ENCODE measurements around the gene ANXA2R.
A peak's percentile ranks its signal among the peaks of the same experiment; 100 is the strongest.
"Not testable (repeated sequence)": the region's sequence is repeated elsewhere in the genome, so short reads cannot be mapped to it uniquely, and the experiment has no call there.

ANXA2R gene

GRCh38 chr5:43036409-43036808 is 3.7 kb downstream of the ANXA2R start:
- H3K36me3 Mint-ChIP-seq (ENCODE audit: low read depth), result no peaks in the 10 kb centered on the region
- no peak for TF ChIP-seq CTCF (IDR thresholded peaks at IDR 0.05)
- no peak overlapping the region for H3K4me3 Mint-ChIP-seq
- H3K9me3 Mint-ChIP-seq, result peaks cover 8% of the 10 kb centered on the region
- DNase-seq, result no peak
- H3K27me3 Mint-ChIP-seq (ENCODE audit: low read depth, poor library complexity), result peaks cover 90% of the 10 kb centered on the region
- peaks cover 38% of the 10 kb centered on the region for H3K4me1 Mint-ChIP-seq
- H3K27ac Mint-ChIP-seq, result no peak overlapping the region

GRCh38 chr5:43034591-43034968 is 5.5 kb downstream of the ANXA2R start:
- peak overlapping the region; percentile 44 for H3K4me3 Mint-ChIP-seq
- peaks cover 8% of the 10 kb centered on the region for H3K9me3 Mint-ChIP-seq
- H3K36me3 Mint-ChIP-seq (ENCODE audit: low read depth), result no peaks in the 10 kb centered on the region
- no peak overlapping the region for H3K27ac Mint-ChIP-seq
- TF ChIP-seq CTCF (IDR thresholded peaks at IDR 0.05), result no peak
- H3K4me1 Mint-ChIP-seq, result peaks cover 21% of the 10 kb centered on the region
- DNase-seq, result no peak
- peaks cover 84% of the 10 kb centered on the region for H3K27me3 Mint-ChIP-seq (ENCODE audit: low read depth, poor library complexity)

GRCh38 chr5:43033841-43034590 is 6.1 kb downstream of the ANXA2R start:
- Mint-ChIP-seq H3K4me3 (peak overlapping the region; percentile 44), H3K36me3 (ENCODE audit: low read depth) (no peaks in the 10 kb centered on the region), H3K4me1 (peaks cover 16% of the 10 kb centered on the region), H3K9me3 (peaks cover 8% of the 10 kb centered on the region), H3K27me3 (ENCODE audit: low read depth, poor library complexity) (peaks cover 81% of the 10 kb centered on the region), H3K27ac (no peak overlapping the region)
- DNase-seq, result no peak
- no peak for TF ChIP-seq CTCF (IDR thresholded peaks at IDR 0.05)

- Mint-ChIP-seq H3K4me1 (no peaks in the 10 kb centered on the region), H3K36me3 (ENCODE audit: low read depth) (no peaks in the 10 kb centered on the region), H3K4me3 (no peak overlapping the region), H3K27ac (no peak overlapping the region), H3K9me3 (peaks cover 4% of the 10 kb centered on the region), H3K27me3 (ENCODE audit: low read depth, poor library complexity) (peaks cover 79% of the 10 kb centered on the region)
- no peak for TF ChIP-seq CTCF (IDR thresholded peaks at IDR 0.05)
- DNase-seq, result no peak
These were observed 12.9 kb downstream of the ANXA2R start for GRCh38 chr5:43027054-43027785.

GRCh38 chr5:43025184-43025950 is 14.8 kb downstream of the ANXA2R start:
- H3K27ac Mint-ChIP-seq, result not testable (repeated sequence)

GRCh38 chr5:43024217-43024616 is 15.9 kb downstream of the ANXA2R start:
- no peak overlapping the region for H3K4me3 Mint-ChIP-seq
- H3K36me3 Mint-ChIP-seq (ENCODE audit: low read depth), result no peaks in the 10 kb centered on the region
- H3K4me1 Mint-ChIP-seq, result peaks cover 12% of the 10 kb centered on the region
- no peak for TF ChIP-seq CTCF (IDR thresholded peaks at IDR 0.05)
- H3K27me3 Mint-ChIP-seq (ENCODE audit: low read depth, poor library complexity), result peaks cover 96% of the 10 kb centered on the region
- DNase-seq, result no peak
- peaks cover 4% of the 10 kb centered on the region for H3K9me3 Mint-ChIP-seq
- no peak overlapping the region for H3K27ac Mint-ChIP-seq

More at GRCh38 chr5:43025184-43025950, 14.8 kb downstream of the ANXA2R start:
- not testable (repeated sequence) for DNase-seq; H3K9me3 Mint-ChIP-seq; H3K36me3 Mint-ChIP-seq (ENCODE audit: low read depth); H3K4me3 Mint-ChIP-seq; H3K4me1 Mint-ChIP-seq
- H3K27me3 Mint-ChIP-seq (ENCODE audit: low read depth, poor library complexity), result peaks cover 92% of the 10 kb centered on the region

All from nephron progenitor cell (in vitro differentiated cells).